ENCODE results near the gene TRHDE.
A peak's percentile ranks its signal among the peaks of the same experiment; 100 is the strongest.

The TRHDE gene

GRCh38 chr12:72241552-72241951 is 30.6 kb upstream of the TRHDE start:
- DNase-seq (ENCODE audit: low read depth): no peak
- H3K4me3 ChIP-seq (ENCODE audit: control insufficient read depth, low read depth, low read length): no peak overlapping the region
- TF ChIP-seq CTCF (IDR thresholded peaks at IDR 0.05; ENCODE audit: control insufficient read depth, insufficient read depth, low read depth, low read length, missing control alignments): no peak

- H3K4me3 ChIP-seq (ENCODE audit: control insufficient read depth, low read depth, low read length): no peak overlapping the region
- no peak for DNase-seq (ENCODE audit: low read depth)
- TF ChIP-seq CTCF (IDR thresholded peaks at IDR 0.05; ENCODE audit: control insufficient read depth, insufficient read depth, low read depth, low read length, missing control alignments): no peak
These were observed 29.2 kb upstream of the TRHDE start for GRCh38 chr12:72242946-72243345.

GRCh38 chr12:72246370-72246769 is 25.8 kb upstream of the TRHDE start:
- no peak overlapping the region for H3K4me3 ChIP-seq (ENCODE audit: control insufficient read depth, low read depth, low read length)
- no peak for TF ChIP-seq CTCF (IDR thresholded peaks at IDR 0.05; ENCODE audit: control insufficient read depth, insufficient read depth, low read depth, low read length, missing control alignments)
- no peak for DNase-seq (ENCODE audit: low read depth)

GRCh38 chr12:72250346-72250745 is 21.8 kb upstream of the TRHDE start:
- TF ChIP-seq CTCF (IDR thresholded peaks at IDR 0.05; ENCODE audit: control insufficient read depth, insufficient read depth, low read depth, low read length, missing control alignments): no peak
- no peak overlapping the region for H3K4me3 ChIP-seq (ENCODE audit: control insufficient read depth, low read depth, low read length)
- DNase-seq (ENCODE audit: low read depth): no peak

- no peak overlapping the region for H3K4me3 ChIP-seq (ENCODE audit: control insufficient read depth, low read depth, low read length)
- DNase-seq (ENCODE audit: low read depth): no peak
- no peak for TF ChIP-seq CTCF (IDR thresholded peaks at IDR 0.05; ENCODE audit: control insufficient read depth, insufficient read depth, low read depth, low read length, missing control alignments)
These were observed 15.4 kb upstream of the TRHDE start for GRCh38 chr12:72256725-72257124.

GRCh38 chr12:72261885-72262284 is 10.3 kb upstream of the TRHDE start:
- no peak overlapping the region for H3K4me3 ChIP-seq (ENCODE audit: control insufficient read depth, low read depth, low read length)
- TF ChIP-seq CTCF (IDR thresholded peaks at IDR 0.05; ENCODE audit: control insufficient read depth, insufficient read depth, low read depth, low read length, missing control alignments): no peak
- no peak for DNase-seq (ENCODE audit: low read depth)

- peak; percentile 36 for TF ChIP-seq CTCF (IDR thresholded peaks at IDR 0.05; ENCODE audit: control insufficient read depth, insufficient read depth, low read depth, low read length, missing control alignments)
- no peak for DNase-seq (ENCODE audit: low read depth)
- H3K4me3 ChIP-seq (ENCODE audit: control insufficient read depth, low read depth, low read length): no peak overlapping the region
These were observed 7.5 kb upstream of the TRHDE start for GRCh38 chr12:72264548-72265175.

All from AG09309 (cell line).